Thoracic aorta (tissue), 2 donors: ENCODE results near the gene PCDHGC5. TPM values are rescaled to one million over a fixed set of nuclear protein-coding genes. Genes with fewer than 3 reads are reported as not detected.

ENCODE experiments used
- ATAC-seq: fragments of 150-250 bp; one replicate; pipeline ENCODE4 v1.8.0; 2017; ENCODE audit warnings: low read depth; ENCODE audit not compliant: insufficient number of reproducible peaks, low FRiP score
- DNase-seq: peaks from one replicate; pipeline ENCODE4 v3.0.0-alpha.2; 2020; ENCODE audit warnings: low spot score
- H3K27ac ChIP-seq, 2 donors: fragments of 200-600 bp; sonication (generic); 1 replicate in 1 of 2; 2 replicates in 1 of 2; pipeline ENCODE4 v1.5.1; 2016; ENCODE audit warnings: mild to moderate bottlenecking in 2 of 2, moderate library complexity in 2 of 2
- H3K27me3 ChIP-seq: fragments of 200-600 bp; sonication (generic); replicated peaks from 2 replicates; pipeline ENCODE4 v1.6.0; 2016; ENCODE audit warnings: mild to moderate bottlenecking; ENCODE audit not compliant: insufficient read depth
- H3K36me3 ChIP-seq: fragments of 200-600 bp; sonication (generic); one replicate; pipeline ENCODE4 v1.5.1; 2016
- H3K4me1 ChIP-seq, 2 donors: fragments of 200-600 bp; sonication (generic); 1 replicate in 1 of 2; 2 replicates in 1 of 2; pipeline versions ENCODE4 v1.5.1 to v1.6.0; 2016; ENCODE audit warnings: low read depth in 2 of 2, mild to moderate bottlenecking in 1 of 2; ENCODE audit not compliant: control insufficient read depth in 1 of 2
- H3K4me3 ChIP-seq: fragments of 200-600 bp; sonication (generic); 2 replicates; pipeline ENCODE4 v1.5.1; 2016; ENCODE audit warnings: mild to moderate bottlenecking
- H3K9me3 ChIP-seq: fragments of 200-600 bp; sonication (generic); 2 replicates; pipeline ENCODE4 v1.5.1; 2016
- total RNA-seq, 2 donors: library from RNA; depleted of rRNA; stranded (reverse); fragments of >200 nt; gene quantifications; one replicate each; pipeline versions ENCODE4 v1.1.0 to v1.2.3, GENCODE V29; 2016
- TF ChIP-seq, protein P1 (sequence below): fragments of 200-600 bp; sonication (generic); IDR thresholded peaks from one replicate; pipeline ENCODE4 v1.5.1; 2019; ENCODE audit warnings: antibody characterized with exemption

Gene PCDHGC5
- total RNA-seq, 2 donors from 2014 or later = 5.7 to 6.9 TPM

DNA sequence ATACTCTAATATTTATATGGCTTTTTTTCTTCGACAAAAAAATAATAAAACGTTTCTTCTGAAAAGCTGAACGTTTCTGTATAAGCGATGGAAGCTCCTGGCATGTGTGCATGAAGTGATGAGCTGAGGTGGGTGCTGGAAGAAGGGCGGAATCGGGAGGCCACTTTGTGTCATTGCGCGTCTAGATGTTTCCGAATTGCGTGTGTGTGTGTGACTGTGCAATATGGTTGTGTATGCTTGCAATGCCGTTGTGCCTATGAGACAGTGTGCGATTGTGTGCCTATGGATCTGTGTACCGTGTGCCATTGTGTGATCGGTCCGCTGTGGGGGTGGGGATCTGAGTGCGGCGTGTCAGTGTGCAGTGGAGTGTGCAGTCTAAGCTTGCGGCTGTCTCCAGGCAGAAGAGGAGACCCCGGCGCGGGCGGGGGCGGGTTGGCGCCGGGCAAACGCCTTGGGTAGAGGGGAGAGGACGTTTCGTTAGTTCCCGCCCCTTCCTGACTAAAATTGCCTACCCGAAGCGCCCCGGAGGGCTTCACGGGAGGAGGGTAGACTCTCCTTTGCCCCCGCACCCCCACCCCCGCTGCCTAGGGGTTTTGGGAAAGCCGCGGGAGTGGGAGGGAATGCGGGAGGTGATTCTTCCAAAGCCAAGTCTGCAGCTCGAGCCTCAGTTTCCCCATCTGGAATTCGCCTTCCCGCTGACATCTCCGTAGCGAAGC is 24.2 kb downstream of the PCDHGC5 start:
- Histone ChIP-seq H3K27ac (peak overlapping the region; percentile 94 to 98), H3K4me3 (peak overlapping the region; percentile 81), H3K36me3 (peaks cover 4% of the 10 kb centered on the region), H3K27me3 (no peaks in the 10 kb centered on the region), H3K4me1 (peaks cover 50 to 72% of the 10 kb centered on the region in 2 donors), H3K9me3 (no peaks in the 10 kb centered on the region)
- ATAC-seq (no peak), DNase-seq (no peak)
- TF ChIP-seq, protein P1, sequence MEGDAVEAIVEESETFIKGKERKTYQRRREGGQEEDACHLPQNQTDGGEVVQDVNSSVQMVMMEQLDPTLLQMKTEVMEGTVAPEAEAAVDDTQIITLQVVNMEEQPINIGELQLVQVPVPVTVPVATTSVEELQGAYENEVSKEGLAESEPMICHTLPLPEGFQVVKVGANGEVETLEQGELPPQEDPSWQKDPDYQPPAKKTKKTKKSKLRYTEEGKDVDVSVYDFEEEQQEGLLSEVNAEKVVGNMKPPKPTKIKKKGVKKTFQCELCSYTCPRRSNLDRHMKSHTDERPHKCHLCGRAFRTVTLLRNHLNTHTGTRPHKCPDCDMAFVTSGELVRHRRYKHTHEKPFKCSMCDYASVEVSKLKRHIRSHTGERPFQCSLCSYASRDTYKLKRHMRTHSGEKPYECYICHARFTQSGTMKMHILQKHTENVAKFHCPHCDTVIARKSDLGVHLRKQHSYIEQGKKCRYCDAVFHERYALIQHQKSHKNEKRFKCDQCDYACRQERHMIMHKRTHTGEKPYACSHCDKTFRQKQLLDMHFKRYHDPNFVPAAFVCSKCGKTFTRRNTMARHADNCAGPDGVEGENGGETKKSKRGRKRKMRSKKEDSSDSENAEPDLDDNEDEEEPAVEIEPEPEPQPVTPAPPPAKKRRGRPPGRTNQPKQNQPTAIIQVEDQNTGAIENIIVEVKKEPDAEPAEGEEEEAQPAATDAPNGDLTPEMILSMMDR = no peak

DNA sequence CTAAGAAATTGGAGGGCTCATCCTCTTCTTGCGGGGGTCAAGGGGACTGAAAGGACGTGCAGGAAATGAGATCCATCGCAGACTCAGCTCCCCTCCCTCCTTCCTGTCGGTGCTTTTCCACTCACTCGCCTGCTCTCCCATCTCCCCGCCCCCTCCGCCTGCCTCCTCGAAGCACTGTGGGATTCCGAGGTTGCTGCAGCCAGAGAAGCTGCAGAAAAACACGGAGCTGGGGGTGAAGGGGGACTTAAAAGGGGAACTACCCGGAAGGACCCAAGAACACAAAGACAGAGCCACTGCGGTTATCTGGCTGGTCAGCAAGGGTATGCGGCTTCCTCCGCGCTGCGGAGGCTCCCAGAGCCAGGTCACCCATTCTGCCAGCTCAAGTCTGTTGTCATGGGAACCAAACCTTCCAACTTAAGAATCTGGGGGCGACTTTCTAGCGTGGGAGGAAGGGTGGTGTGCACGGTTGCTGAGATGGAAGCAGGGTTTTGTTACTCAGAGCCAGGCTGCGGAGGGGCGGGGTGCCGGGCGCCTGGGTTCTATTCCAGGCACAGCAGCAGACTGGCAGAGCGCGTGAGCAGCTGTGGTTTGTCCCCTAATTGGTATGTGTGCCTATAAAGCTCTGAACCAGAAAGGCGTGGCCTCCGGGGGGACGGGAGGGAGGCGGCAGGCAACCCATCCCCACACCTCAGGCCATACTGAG is 24.9 kb downstream of the PCDHGC5 start:
- no peaks in the 10 kb centered on the region for H3K9me3 ChIP-seq
- peak overlapping the region; percentile 94 to 98 for H3K27ac ChIP-seq
- H3K4me3 ChIP-seq = peak overlapping the region; percentile 81
- H3K27me3 ChIP-seq = no peaks in the 10 kb centered on the region
- TF ChIP-seq, protein P1 = no peak
- peak; percentile 31 for ATAC-seq
- DNase-seq = peak; percentile 78
- peaks cover 4% of the 10 kb centered on the region for H3K36me3 ChIP-seq
- H3K4me1 ChIP-seq = peaks cover 43 to 65% of the 10 kb centered on the region in 2 donors

DNA sequence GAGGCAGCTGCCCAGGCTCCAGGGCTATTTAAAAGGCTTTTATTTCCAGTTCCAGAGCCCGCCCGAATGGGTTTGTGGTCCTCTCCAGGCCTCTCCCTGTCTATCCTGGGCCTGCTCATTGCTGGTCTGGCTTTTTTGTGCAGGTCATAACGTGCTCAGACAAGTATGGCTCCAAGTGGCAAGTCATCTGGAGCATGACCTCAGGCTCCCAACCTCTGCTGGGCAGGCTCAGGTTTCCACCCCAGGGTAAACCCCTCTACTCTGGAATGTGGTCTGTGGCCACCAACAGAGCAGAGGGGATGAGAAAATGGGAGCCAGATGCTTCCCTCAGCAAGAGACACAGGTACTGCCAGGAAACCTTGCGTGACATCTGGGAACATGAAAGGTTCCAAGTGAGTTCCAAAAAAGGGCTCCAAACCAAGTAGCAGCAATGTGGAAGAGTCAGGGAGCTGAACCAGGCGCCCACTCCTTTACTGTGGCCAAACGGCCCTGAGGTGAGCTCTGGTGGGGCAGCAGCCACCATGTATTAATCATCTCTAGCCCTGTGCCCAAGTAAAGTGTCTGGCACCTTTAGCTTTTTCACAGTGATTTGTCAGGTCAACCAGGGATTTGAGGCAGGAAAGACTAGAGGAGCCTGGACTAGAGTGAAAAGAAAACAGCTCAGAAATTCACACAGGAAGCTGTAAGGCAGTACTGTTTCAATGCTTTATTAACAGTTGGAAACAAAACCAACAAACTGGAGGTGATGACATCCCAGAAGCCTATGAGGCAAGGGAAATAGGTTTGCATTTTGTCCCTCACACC is 25.7 kb downstream of the PCDHGC5 start:
- TF ChIP-seq, protein P1 = no peak
- ATAC-seq = no peak
- Histone ChIP-seq H3K4me3 (peak overlapping the region; percentile 81), H3K36me3 (peaks cover 4% of the 10 kb centered on the region), H3K9me3 (no peaks in the 10 kb centered on the region), H3K27ac (peak overlapping the region; percentile 94 to 98), H3K27me3 (no peaks in the 10 kb centered on the region), H3K4me1 (peaks cover 41 to 60% of the 10 kb centered on the region in 2 donors)
- no peak for DNase-seq

DNA sequence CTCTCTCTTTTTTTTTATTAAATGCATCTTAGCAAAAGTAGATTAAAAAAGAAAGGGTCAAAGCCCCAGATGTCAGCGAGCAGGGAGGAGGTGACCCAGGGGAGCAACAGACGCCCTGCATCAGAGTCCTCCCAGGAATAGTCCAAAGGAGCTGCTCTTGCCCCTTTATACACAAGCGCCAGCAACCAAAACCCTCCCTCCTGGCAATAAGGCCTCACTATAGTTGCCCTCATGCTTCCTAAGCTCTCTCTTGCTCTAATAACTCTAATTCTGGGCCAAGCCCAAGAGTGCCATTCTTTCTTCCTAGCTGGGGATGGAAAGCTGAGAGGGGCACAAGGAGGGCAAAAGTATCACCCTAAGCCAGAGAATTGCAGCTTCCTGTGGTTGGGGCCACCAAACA is 26.3 kb downstream of the PCDHGC5 start:
- H3K27ac ChIP-seq = peak overlapping the region; percentile 94 to 98
- ATAC-seq = no peak
- no peak for DNase-seq
- H3K36me3 ChIP-seq = peaks cover 4% of the 10 kb centered on the region
- no peaks in the 10 kb centered on the region for H3K27me3 ChIP-seq
- H3K4me1 ChIP-seq = peaks cover 36 to 54% of the 10 kb centered on the region in 2 donors
- no peak overlapping the region for H3K4me3 ChIP-seq
- no peaks in the 10 kb centered on the region for H3K9me3 ChIP-seq
- TF ChIP-seq, protein P1 = no peak
